ENCODE measurements around the gene PRKCE. TPM values are rescaled to one million over a fixed set of nuclear protein-coding genes. Genes with fewer than 3 reads are reported as not detected.

The PRKCE gene
- polyA plus RNA-seq, 4 donors = 7.9 to 9.2 (median 8.5) TPM

DNA sequence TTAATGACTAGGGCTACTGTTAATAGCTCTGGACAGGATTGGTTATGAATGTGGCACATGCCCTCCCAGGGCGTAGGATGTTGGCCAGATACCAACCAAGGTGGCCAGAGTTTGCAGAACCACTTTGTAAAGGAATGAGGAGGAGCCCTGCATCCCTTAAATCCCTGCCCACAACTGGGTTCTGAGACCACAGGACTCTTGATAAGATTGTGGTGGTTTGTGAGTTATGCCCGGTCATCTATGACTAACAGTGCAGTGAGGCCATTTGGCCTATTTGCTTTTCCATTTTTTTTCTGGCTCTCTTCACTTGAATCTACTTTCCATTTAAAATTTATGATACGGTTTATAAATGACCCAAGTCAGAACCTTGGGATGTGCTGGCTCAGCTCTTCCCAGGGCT, 294.5 kb downstream of the PRKCE start:
- DNase-seq (ENCODE audit: low read depth in 4 of 4, low spot score in 2 of 4) = no peak

DNA sequence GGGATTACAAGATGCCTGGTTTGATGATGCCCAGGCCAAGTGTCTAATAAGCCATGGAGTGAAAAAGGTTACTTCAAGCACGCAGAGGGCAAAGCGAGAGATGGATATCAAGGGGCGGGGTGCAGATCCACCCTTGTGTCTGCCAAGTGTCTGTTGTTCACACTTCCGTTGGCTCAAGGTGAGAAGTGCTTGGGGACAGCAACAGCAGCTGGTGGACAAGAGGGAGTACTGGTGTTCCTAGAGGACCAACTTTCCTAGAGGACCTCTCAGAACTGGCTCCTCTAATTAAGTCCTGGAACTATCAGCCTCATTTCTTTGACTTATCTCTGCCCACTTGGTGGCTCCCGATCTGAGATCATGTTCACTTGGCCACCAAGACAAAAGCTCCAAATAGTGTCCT, 299.1 kb downstream of the PRKCE start:
- no peak for DNase-seq (ENCODE audit: low read depth in 4 of 4, low spot score in 2 of 4)

DNA sequence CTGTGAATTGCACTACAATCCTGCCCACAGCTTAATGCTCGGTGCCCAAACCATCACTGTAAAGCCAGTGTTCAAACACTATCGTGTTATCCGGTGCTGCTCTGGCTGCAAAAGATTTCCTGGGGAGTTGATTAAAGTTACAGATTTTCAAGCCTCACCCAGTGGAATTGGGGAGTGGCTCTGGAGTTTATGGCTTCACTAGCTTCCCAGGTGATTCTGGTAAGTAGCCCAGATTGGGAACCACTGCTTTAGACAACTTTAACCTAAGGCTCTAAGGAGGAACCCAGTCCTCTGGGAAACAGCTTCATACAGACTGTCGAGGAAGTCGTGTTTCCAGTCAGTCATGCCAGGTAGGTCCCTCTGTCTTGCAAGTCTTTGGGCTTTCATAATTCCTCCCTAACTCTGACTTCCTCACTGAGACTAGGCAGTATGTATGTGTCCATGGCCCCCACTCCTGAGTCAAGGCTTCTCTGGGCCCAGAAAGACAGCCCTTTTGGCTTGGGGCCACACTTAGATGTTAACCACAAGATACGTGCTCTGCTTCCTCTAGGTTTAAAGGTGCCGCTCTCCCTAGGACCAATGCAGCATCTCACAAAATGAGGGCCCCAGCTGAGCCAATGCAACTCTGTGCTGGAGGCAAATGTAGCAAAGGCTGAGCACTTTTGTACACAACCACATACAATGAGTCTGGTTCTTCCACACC, 299.7 kb downstream of the PRKCE start:
- no peak for DNase-seq (ENCODE audit: low read depth in 4 of 4, low spot score in 2 of 4)

DNA sequence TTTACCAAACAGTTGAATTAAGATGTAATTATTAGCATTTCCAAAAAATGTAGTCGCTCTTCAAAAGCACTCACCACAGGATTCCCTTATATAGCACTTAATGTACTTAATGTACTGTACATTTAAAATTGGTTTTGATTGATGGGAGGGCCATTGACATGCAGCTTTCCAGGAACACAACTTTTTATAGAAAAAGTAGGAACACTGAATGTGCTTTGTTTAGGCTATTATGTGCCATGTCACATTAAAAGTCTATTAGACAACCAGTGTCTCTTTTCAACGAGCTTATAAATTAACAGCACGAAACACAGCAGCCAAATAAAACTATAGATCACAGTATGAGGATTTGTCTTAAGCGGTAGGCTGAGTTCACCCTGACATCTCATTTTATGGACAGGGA, 301.1 kb downstream of the PRKCE start:
- no peak for DNase-seq (ENCODE audit: low read depth in 4 of 4, low spot score in 2 of 4)

DNA sequence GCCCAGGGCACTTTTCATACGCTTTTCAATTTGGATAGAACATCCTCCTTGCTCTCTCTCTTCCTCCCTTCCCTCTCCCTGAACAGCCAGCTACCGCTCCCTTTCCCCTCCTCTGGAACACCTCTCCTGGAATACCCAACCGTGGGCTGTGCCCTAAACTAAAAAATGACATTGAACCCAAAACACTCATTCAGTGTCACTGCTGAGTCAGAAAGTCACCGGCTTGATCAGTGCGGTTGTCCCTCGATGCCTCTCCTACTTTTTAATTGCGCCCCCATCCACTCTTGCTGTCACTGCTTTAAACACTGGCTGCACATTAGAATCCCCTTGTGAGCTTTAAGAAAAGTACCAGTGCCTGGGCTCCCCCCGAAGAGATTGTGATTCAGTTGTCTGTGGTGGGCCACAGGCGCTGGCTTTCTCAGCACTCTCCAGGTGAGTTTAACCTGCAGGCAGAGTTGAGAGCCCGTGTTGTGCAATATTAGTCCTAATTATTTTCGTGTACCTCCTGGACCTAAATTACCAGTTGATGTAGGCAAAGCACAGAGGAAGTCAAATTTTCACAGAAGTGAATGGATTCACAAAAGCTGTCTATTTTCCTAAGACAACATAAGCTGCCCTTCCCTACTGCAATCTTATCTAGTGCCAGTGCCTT, 302.0 kb downstream of the PRKCE start:
- DNase-seq (ENCODE audit: low read depth in 4 of 4, low spot score in 2 of 4) = no peak

DNA sequence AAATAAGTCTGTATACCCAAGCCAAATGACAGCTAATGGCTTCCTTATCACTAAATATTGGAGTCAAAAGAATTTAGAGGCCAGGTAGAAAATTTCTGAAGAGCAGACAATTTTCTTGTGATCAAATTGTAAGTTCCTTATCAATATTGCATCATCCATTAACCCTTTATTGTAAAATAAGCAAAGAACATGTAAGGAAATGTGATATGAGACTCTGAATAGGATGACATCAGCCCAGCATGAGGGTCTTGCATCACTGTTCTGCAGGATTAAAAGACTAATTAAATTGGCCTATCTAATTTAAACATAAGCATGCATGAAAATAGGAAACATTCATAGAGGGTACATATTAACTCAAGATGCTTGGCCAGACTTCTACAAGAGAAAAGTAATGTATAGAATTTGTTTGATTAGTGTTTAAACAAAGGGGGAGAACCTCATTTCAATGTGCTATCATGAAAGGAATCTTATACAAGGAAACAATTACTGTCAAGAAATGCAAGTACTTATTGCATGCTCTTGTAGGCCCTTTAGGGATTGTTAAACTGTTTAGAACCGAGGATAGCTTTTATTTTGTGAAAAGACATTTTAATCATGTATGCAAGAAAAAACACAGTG, 302.9 kb downstream of the PRKCE start:
- no peak for DNase-seq (ENCODE audit: low read depth in 4 of 4, low spot score in 2 of 4)

DNA sequence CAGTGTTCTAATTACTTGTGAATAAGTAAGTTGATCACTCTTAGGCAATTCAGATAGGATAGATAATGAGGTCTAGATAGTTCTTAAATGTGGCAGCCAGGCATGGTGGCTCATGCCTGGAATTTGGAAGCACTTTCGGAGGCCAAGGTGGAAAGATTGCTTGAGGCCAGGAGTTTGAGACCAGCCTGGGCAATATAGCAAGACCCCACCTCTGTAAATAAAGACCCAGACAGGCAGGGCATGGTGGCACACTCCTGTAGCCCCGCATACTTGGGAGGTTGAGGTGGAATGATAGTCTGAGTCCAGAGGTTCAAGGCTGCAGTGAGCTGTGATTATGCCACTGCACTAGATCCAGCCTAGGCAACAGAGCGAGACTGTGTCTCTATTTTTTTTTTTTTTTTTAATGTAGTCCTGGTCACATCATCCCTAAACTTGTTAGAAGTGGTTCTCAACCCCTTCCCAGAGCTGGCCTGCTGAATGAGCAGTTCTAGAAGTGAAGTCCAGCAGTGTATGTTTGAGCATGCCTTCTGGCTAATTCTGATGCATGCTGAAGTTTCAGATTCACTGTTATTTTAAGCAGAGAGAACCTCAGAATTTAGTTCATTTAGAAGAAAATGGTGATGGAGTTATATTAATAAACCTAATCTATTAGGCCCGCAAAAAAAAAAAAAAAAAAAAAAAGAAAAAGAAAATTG, 306.2 kb downstream of the PRKCE start:
- no peak for DNase-seq (ENCODE audit: low read depth in 4 of 4, low spot score in 2 of 4)

DNA sequence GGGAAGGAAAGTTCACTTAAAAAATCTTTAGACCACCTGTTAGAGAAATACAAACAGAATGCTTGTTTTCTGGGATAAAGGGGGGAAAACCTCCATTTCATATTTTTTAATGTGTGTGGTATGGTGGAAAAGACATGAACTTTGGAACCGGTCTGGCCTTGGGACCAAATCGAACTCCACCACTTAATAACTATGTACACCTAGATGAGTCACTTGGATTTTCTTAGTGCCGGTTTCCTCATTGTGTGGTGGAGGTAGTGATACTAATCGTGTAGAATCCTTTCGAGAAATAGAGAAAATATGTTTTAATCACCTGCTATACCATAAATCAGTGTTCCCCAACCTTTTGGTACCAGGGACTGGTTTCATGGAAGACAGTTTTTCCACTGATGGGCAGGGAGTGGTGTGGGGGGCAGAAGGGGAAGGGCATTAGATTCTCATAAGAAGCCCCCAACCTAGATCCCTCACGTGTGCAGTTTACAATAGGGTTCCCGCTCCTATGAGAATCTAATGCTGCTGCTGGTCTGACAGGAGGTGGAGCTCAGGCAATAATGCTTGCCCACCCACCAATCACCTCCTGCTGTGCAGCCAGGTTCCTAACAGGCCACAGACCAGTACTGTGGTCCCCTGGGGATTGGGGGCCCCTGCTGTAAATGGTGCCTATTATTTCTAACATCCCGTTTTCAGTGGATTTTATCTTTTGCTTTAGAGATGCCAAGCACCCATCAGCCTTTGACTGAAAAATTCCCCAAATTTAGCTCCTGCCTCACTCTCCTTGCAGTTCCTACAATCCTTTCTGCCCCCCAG, 308.8 kb downstream of the PRKCE start:
- DNase-seq (ENCODE audit: low read depth in 4 of 4, low spot score in 2 of 4) = no peak

DNA sequence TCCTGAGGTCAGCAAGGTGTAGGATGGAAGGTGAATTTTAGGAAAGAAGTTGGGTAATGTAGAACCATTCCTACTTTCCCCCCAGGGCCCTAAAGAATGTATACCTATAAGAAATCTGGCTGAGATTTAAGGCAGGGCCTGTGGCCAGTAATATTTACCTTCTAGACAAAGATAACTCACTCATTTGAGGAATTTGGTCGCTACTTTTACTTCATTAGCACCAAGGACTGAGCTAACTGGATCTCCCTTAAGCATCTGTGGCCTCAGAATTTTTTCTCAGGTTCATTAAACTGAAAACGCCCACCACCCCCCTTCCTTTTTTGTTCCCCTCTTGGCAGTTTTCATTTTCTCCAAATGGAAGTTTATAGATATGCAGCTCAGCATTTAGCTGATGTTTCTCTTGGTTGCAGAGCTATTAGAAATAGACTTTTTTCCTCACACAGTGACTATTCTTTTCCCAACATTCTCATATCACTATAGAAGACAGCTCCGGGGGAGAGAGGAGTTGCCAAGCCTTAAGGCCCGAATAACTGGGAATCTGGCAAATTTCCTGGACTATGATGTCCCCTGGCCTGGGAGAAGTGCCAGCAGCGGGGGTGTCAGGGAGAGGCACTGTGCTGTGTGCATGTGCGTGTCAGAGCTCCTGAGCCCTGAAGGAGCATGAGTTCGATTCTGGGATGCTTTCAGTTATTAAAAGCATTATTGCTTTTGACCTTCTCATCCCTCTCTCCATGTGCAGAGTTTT, 310.9 kb downstream of the PRKCE start:
- no peak for DNase-seq (ENCODE audit: low read depth in 4 of 4, low spot score in 2 of 4)

DNA sequence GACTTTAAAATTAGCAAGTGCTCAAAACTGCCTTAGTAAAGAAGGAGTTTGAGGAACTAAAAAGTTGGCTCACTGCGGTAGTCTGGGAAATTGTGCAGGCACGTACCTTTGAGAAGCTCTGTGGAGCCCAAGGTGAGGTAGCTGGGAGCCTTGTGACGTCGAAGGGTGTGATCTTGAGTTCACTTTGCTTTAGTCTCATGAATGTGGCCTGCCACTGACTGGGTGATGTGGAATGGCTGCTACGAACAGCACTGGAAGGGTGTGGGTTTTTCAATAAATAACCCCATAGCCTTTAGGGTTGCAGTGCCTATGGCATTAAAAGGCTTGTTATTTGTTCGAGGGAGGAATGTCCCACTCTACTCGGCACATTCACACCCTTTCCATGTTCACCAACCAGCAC, 312.3 kb downstream of the PRKCE start:
- DNase-seq (ENCODE audit: low read depth in 4 of 4, low spot score in 2 of 4) = no peak

DNA sequence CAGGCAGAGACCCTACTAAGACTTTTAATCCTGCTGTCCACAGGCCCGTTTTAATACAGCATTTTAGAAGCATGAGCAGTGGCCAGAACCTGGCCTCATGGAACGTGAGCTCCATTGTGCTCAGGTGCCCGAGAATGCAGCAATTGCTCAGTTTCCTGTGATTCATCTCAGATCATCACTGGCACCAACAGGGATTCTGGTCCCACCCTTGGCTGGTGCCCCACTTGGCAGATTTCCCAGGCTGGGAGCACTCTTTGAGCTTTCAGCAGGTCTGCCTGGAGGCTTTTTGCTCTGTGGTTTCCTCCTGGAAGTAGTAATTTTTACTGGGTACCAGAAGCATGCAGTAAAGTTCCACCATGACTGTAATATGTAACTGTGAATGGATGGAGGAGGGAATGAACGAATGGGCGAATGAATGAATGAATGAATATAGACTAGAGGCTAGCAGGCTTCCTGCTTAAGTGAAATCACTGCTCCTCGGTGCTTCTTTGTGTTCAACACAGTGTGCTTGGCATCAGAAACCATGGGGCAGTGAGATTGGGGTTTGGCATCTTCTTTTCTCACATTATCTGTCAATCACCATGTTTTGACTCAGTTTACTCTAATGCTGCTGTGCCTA, 312.9 kb downstream of the PRKCE start:
- DNase-seq (ENCODE audit: low read depth in 4 of 4, low spot score in 2 of 4) = no peak

DNA sequence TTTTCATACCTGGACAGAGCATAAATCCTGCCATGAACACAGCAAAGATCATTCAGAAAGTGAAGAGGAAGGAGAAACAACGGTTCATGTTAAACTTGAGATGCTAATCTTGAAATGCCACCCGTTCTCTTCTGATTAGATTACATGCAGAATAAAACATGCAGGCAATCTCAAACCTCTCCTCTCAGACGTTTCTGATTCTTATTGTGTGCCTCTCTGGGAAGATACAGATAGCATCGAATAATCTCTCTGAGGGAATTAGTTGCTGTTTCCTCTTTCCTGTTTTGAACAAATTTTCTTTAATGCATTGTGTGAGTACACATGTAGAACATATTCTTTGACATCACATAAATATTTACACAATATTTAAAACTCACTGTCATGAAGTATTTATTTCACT, 313.4 kb downstream of the PRKCE start:
- no peak for DNase-seq (ENCODE audit: low read depth in 4 of 4, low spot score in 2 of 4)

DNA sequence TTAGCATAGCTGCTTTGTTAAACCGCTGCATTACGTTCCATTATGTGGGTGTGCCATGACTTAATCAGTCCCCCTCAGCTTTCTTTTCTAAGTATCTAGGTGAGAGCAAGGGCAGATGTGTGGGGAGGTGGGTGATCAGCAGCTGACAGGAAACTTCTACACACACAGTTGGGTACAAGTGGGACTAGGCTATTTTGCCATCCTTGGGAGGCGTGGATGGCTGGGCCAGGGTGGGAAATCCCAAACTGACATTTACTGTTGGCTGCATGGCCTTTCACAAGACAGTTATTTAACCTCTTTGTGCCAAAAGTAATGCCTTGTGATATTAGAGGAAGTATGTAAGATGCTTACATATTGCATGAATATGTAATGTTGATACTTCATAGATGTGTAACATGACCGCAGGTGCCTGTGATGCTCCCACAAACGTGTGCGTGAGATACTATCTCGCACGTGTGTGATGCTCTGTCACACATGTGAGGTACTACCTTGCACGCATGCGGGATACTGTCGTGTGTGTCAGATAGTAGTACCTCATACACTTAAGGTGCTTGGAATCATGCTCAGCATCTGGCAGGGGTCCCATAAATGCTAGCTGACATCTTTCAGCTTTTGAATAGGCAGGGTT, 314.5 kb downstream of the PRKCE start:
- no peak for DNase-seq (ENCODE audit: low read depth in 4 of 4, low spot score in 2 of 4)

DNA sequence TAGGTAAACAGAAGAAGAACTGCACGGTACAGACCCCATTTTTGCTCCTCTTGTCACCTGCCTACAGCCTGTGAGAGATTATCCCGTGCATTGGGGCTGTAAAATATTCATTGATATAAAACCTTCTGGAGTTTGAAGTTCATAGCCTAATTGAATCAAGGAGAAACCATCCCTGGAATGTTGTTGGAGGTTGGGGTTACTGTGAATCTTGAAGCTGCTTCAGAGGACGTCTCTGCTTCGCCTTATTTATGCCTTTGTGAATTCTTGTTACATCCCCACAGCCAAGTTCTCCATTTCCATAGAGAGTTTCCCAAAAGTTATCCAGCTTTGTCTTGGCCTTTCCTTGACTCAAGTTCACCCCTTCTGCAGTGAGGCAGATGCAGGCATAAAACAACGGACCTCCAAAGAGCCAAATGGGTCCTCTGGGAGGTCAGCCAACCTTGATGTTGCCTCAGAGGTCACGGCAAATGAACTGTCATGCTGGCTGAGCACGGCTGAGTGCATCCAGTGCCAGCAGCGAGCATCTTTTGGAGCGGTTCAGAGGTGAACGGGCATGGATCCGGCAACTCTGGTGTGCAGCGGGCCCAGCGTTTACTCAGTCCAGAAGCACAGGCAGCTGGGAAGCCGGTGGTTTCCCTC, 317.6 kb downstream of the PRKCE start:
- no peak for DNase-seq (ENCODE audit: low read depth in 4 of 4, low spot score in 2 of 4)

DNA sequence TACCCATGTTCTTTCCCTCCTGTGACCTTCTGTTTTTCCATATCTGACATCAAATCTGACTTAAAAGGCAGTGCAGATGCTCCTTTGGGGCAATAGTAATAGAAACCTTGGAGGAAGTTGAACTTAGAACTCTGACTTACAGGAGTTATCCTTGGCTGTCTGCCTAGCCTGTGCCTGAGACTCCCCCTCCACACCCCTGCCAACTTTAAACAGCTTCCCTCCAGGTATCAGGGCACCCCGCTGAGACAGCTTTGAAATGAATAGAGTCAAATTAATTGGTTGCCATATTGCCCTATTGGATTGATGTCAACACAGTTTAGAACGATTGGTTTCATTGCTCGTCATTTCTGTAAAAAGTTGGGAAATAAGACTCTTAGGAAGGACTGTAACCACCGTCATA, 322.0 kb downstream of the PRKCE start:
- no peak for DNase-seq (ENCODE audit: low read depth in 4 of 4, low spot score in 2 of 4)

DNA sequence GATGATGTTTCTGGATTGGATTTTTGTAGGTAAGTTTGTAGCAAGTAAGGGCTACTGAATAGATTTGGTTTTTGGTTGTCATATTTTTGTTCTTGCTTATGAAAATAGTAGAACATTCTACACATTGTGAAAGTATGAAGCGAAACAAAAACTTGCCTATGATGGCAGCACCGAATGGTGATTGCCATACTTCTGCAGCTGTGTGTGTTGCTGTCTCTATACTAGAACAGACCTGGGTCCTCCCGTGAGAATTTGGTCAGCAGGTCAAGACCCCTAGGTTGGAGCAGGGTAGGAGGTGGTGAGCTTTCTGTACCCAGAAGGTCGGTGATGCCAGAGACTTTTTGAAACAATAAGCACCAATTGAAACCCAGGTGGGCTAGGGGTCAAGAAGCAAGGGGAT, 322.6 kb downstream of the PRKCE start:
- DNase-seq (ENCODE audit: low read depth in 4 of 4, low spot score in 2 of 4) = no peak

DNA sequence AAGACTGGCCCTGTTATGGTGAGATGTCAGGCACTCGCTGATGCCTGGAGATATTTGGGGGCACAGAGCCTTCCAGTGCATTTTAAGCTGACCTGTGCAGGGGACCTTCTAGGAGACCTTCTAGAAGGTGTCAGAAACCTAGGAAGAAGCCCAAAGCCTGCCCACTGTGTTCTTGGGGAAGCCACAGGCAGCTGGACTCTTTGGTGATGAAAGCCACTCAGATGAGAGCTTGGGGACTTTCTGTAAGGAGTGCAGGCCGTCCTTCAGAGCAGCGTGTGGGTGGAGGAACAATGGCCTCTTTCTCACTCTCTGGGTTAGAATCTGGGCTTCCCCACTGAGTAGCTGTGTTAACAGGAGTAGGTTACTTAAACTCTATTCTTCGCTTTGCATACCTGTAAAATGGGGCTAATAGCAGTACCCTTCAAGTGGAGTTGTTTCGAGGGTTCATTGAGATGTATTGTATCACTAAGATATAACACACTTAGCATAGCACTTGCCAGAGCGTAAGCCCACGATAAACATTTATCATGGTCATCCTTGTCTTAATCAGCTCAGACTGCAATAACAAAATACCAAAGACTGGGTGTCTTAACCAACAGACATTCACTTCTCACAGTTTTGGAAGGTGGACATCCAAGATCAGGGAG, 323.4 kb downstream of the PRKCE start:
- no peak for DNase-seq (ENCODE audit: low read depth in 4 of 4, low spot score in 2 of 4)

Data from left renal cortex interstitium (tissue), 4 donors.